T-helper 1 cell (primary cell): ENCODE results near the gene MYO9A.
"Not testable (repeated sequence)": the region's sequence is repeated elsewhere in the genome, so short reads cannot be mapped to it uniquely, and the experiment has no call there.

ENCODE experiments used
- DNase-seq, 5 donors: peaks; one replicate each; pipeline ENCODE4 v3.0.0-alpha.2; 2012 to 2020

MYO9A gene

GRCh38 chr15:72034859-72035650 is 82.9 kb downstream of the MYO9A start:
- DNase-seq: no peak

- DNase-seq: no peak
Observed at GRCh38 chr15:72034351-72034750, 83.6 kb downstream of the MYO9A start.

- DNase-seq: no peak
Observed at GRCh38 chr15:72033711-72034110, 84.2 kb downstream of the MYO9A start.

GRCh38 chr15:72033285-72033684 is 84.7 kb downstream of the MYO9A start:
- no peak for DNase-seq

- DNase-seq: no peak
Observed at GRCh38 chr15:72021604-72022003, 96.3 kb downstream of the MYO9A start.

GRCh38 chr15:72020799-72021198 is 97.2 kb downstream of the MYO9A start:
- DNase-seq: no peak

- DNase-seq: not testable (repeated sequence)
Observed at GRCh38 chr15:72014555-72014954, 103.4 kb downstream of the MYO9A start.

GRCh38 chr15:72013703-72014102 is 104.2 kb downstream of the MYO9A start:
- DNase-seq: no peak

GRCh38 chr15:72011302-72011942 is 106.5 kb downstream of the MYO9A start:
- DNase-seq: no peak

- no peak for DNase-seq
Observed at GRCh38 chr15:72009222-72009621, 108.7 kb downstream of the MYO9A start.

- DNase-seq: no peak
Observed at GRCh38 chr15:72006382-72006781, 111.6 kb downstream of the MYO9A start.

- DNase-seq: no peak
Observed at GRCh38 chr15:72005483-72005882, 112.5 kb downstream of the MYO9A start.

- DNase-seq: no peak
Observed at GRCh38 chr15:71999807-72000206, 118.1 kb downstream of the MYO9A start.

GRCh38 chr15:71998717-71999116 is 119.2 kb downstream of the MYO9A start:
- DNase-seq: not testable (repeated sequence)

GRCh38 chr15:71997691-71998090 is 120.3 kb downstream of the MYO9A start:
- no peak for DNase-seq

- DNase-seq: no peak
Observed at GRCh38 chr15:71975816-71976150, 142.2 kb downstream of the MYO9A start.

- DNase-seq: no peak
Observed at GRCh38 chr15:71974211-71974610, 143.7 kb downstream of the MYO9A start.

- no peak for DNase-seq
Observed at GRCh38 chr15:71973366-71973765, 144.6 kb downstream of the MYO9A start.

- DNase-seq: no peak
Observed at GRCh38 chr15:71971905-71972304, 146.0 kb downstream of the MYO9A start.

GRCh38 chr15:71970435-71970834 is 147.5 kb downstream of the MYO9A start:
- DNase-seq: no peak

- DNase-seq: no peak
Observed at GRCh38 chr15:71962537-71962936, 155.4 kb downstream of the MYO9A start.

GRCh38 chr15:71957026-71957425 is 160.9 kb downstream of the MYO9A start:
- DNase-seq: no peak

GRCh38 chr15:71951134-71951533 is 166.8 kb downstream of the MYO9A start:
- DNase-seq: no peak

- DNase-seq: no peak
Observed at GRCh38 chr15:71945012-71945411, 172.9 kb downstream of the MYO9A start.

GRCh38 chr15:71943806-71944205 is 174.1 kb downstream of the MYO9A start:
- DNase-seq: no peak
